RWPE2 (cell line): ENCODE measurements around the gene IPP.
"Not testable (repeated sequence)": the region's sequence is repeated elsewhere in the genome, so short reads cannot be mapped to it uniquely, and the experiment has no call there.

Experiments used
- ATAC-seq: fragments of 200-7000 bp; cut with Tn5 transposase; 3 replicates; pipeline ENCODE4 v1.9.1; 2021; ENCODE audit warnings: low read depth
- DNase-seq: peaks from one replicate; pipeline ENCODE4 v3.0.0-alpha.2; 2020; ENCODE audit warnings: low spot score
- H3K27ac ChIP-seq: fragments of 450-650 bp; 2 replicates; pipeline ENCODE4 v1.5.1; 2017; ENCODE audit warnings: mild to moderate bottlenecking; ENCODE audit not compliant: poor library complexity, severe bottlenecking
- H3K27me3 ChIP-seq: fragments of 250-450 bp; sonication (Bioruptor Pico); 2 replicates; pipeline ENCODE4 v1.5.1; 2021; ENCODE audit warnings: mild to moderate bottlenecking, moderate library complexity; ENCODE audit not compliant: insufficient read depth, poor library complexity, severe bottlenecking
- H3K36me3 ChIP-seq: fragments of 250-450 bp; sonication (Bioruptor Pico); 2 replicates; pipeline ENCODE4 v1.5.1; 2020; ENCODE audit warnings: low read depth, mild to moderate bottlenecking, moderate library complexity
- H3K4me1 ChIP-seq: fragments of 250-450 bp; sonication (Bioruptor Pico); 2 replicates; pipeline ENCODE4 v1.5.1; 2021; ENCODE audit warnings: mild to moderate bottlenecking, moderate library complexity; ENCODE audit not compliant: insufficient read depth, poor library complexity, severe bottlenecking
- H3K4me3 ChIP-seq: fragments of 250-450 bp; sonication (Bioruptor Pico); 2 replicates; pipeline ENCODE4 v1.5.1; 2021; ENCODE audit warnings: mild to moderate bottlenecking, moderate library complexity; ENCODE audit not compliant: severe bottlenecking
- H3K9me3 ChIP-seq: fragments of 250-450 bp; sonication (Bioruptor Pico); 2 replicates; pipeline ENCODE4 v1.5.1; 2021; ENCODE audit warnings: mild to moderate bottlenecking, moderate library complexity; ENCODE audit not compliant: severe bottlenecking
- TF ChIP-seq, protein P1 (sequence below): fragments of 450-650 bp; IDR thresholded peaks from one replicate; pipeline ENCODE4 v1.5.1; 2017; ENCODE audit warnings: mild to moderate bottlenecking, moderate library complexity; ENCODE audit not compliant: poor library complexity, severe bottlenecking

Gene IPP

DNA sequence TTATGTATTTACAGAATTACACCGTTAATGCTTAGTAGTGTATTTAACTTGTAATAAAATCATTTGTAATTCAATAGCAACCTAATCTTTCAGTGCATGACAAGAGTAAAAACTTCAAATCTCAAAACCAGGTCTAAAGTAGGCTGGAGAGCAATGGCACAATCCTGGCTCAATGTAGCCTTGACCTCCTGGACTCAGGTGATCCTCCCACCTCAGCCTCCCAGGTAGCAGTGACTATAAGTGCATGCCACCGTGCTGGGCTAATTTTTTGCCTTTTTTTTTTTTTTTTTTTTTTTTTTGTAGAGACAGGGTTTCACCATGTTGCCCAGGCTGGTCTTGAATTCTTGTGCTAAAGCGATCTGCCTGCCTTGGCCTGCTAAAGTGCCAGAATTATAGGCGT, 11.3 kb downstream of the IPP start:
- Histone ChIP-seq H3K4me3 (no peak overlapping the region), H3K36me3 (peaks cover 10% of the 10 kb centered on the region), H3K4me1 (no peaks in the 10 kb centered on the region), H3K27me3 (no peaks in the 10 kb centered on the region), H3K27ac (no peak overlapping the region), H3K9me3 (no peaks in the 10 kb centered on the region)
- TF ChIP-seq, protein P1, sequence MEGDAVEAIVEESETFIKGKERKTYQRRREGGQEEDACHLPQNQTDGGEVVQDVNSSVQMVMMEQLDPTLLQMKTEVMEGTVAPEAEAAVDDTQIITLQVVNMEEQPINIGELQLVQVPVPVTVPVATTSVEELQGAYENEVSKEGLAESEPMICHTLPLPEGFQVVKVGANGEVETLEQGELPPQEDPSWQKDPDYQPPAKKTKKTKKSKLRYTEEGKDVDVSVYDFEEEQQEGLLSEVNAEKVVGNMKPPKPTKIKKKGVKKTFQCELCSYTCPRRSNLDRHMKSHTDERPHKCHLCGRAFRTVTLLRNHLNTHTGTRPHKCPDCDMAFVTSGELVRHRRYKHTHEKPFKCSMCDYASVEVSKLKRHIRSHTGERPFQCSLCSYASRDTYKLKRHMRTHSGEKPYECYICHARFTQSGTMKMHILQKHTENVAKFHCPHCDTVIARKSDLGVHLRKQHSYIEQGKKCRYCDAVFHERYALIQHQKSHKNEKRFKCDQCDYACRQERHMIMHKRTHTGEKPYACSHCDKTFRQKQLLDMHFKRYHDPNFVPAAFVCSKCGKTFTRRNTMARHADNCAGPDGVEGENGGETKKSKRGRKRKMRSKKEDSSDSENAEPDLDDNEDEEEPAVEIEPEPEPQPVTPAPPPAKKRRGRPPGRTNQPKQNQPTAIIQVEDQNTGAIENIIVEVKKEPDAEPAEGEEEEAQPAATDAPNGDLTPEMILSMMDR, result no peak
- no peak for ATAC-seq
- no peak for DNase-seq

- H3K4me1 ChIP-seq, result no peaks in the 10 kb centered on the region
- no peaks in the 10 kb centered on the region for H3K9me3 ChIP-seq
- DNase-seq (no peak), ATAC-seq (no peak)
- no peak overlapping the region for H3K4me3 ChIP-seq
- no peak overlapping the region for H3K27ac ChIP-seq
- TF ChIP-seq, protein P1, result no peak
- no peaks in the 10 kb centered on the region for H3K27me3 ChIP-seq
- peaks cover 7% of the 10 kb centered on the region for H3K36me3 ChIP-seq
These were observed 19.6 kb downstream of the IPP start for GRCh38 chr1:45730780-45731319.

DNA sequence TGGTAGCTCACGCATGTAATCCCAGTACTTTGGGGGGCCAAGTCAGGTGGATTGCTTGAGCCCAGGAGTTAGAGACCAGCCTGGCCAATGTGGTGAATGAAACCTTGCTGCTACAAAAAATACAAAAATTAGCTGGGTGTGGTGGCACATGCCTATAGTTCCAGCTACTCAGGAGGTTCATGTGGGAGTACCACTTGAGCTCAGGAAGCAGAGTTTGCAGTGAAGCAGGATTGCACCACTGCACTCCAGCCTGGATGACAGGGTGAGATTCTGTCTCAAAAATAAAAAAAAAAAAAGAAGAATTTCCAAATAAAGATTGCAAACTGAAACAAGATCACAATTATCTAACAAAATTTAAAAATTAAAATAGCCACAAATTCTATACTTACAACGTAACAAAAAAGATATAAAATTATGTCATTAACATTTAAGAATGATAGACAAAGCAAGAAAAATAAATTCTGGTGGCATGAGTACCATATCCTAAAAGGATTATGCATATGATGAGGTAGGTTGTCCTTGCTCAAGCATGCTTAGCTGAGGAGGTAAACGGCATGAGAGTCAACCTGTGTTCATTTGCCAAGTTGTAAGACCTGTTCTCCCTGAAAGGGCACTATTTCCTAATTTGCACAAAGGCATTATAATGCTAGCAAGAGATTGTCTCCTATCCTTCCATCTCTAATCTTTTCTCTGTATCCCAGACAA, 20.2 kb downstream of the IPP start:
- no peak for DNase-seq
- Histone ChIP-seq H3K27ac (no peak overlapping the region), H3K4me1 (no peaks in the 10 kb centered on the region), H3K36me3 (peaks cover 7% of the 10 kb centered on the region), H3K4me3 (no peak overlapping the region), H3K9me3 (no peaks in the 10 kb centered on the region), H3K27me3 (no peaks in the 10 kb centered on the region)
- TF ChIP-seq, protein P1, result no peak
- no peak for ATAC-seq

DNA sequence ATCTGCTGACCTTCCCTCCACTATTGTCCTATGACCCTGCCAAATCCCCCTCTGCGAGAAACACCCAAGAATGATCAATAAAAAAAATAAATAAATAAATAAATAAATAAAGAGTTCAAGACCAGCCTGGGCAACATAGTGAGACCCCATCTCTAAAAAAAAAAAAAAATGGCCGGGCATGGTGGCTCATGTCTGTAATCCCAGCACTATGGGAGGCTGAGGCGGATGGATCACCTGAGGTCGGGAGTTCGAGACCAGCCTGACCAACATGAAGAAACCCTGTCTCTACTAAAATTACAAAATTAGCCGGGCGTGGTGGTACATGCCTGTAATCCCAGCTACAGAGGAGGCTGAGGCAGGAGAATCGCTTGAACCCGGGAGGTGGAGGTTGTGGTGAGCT, 24.4 kb downstream of the IPP start:
- not testable (repeated sequence) for H3K27ac ChIP-seq, H3K27me3 ChIP-seq, H3K4me3 ChIP-seq, H3K9me3 ChIP-seq, H3K4me1 ChIP-seq, ATAC-seq, DNase-seq
- H3K36me3 ChIP-seq, result peaks cover 10% of the 10 kb centered on the region

DNA sequence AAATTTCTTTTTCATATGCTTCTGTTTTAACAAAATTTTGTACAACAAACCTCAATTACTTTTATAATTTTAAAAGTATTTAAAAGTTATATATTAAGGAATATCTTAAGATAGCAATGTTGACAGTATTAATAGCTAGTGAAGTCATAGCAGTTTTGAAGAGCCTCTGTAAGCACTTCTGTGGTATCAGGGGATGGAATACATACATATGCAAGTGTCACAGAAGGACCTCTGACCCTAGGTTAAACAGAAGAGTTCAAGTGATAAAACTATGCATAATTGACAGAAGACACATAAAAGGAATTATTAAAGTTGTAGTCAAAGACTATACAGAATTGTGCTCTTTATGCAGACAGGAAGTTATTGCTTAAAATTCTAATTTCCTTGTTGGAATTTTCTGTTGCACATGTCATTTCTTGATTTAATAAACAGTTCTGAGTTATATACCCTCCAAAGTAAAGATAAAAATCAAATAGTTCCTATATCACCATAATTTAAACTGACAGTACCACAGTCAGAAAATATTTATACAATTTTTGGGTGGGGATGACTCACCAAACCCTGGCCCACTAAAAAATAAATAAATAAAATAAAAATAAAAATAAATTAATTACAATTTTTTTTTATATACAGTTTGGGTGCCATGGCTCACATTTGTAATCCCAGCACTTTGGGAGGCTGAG, 27.1 kb downstream of the IPP start:
- no peaks in the 10 kb centered on the region for H3K4me1 ChIP-seq
- H3K27me3 ChIP-seq, result no peaks in the 10 kb centered on the region
- DNase-seq (no peak), ATAC-seq (no peak)
- TF ChIP-seq, protein P1, result no peak
- peaks cover 14% of the 10 kb centered on the region for H3K36me3 ChIP-seq
- H3K4me3 ChIP-seq, result no peak overlapping the region
- H3K27ac ChIP-seq, result no peak overlapping the region
- H3K9me3 ChIP-seq, result no peaks in the 10 kb centered on the region
